NB4 (cell line): ENCODE results near the gene ARMC5.
"Not testable (repeated sequence)": the region's sequence is repeated elsewhere in the genome, so short reads cannot be mapped to it uniquely, and the experiment has no call there.

Source experiments
- DNase-seq: peaks from one replicate; pipeline ENCODE4 v3.0.0; 2010; ENCODE audit warnings: low read depth
- H3K4me3 ChIP-seq: one replicate; pipeline ENCODE4 v1.5.1; 2011; ENCODE audit warnings: mild to moderate bottlenecking, low read depth, low read length, moderate library complexity
- CTCF ChIP-seq: IDR thresholded peaks from one replicate; pipeline ENCODE4 v1.5.1; 2012; ENCODE audit warnings: low read depth, low read length
- MAX ChIP-seq: IDR thresholded peaks from 2 replicates; pipeline ENCODE4 v1.6.1; 2011; ENCODE audit warnings: low read depth, low read length
- MYC ChIP-seq: IDR thresholded peaks from 2 replicates; pipeline ENCODE4 v1.6.1; 2011; ENCODE audit warnings: low read depth, low read length
- POLR2A ChIP-seq: IDR thresholded peaks from 2 replicates; pipeline ENCODE4 v1.6.1; 2011; ENCODE audit warnings: mild to moderate bottlenecking; ENCODE audit not compliant: insufficient read length; ENCODE audit errors: extremely low read depth

ARMC5 gene

GRCh38 chr16:31429796-31430195 lies 29.5 kb upstream of the ARMC5 start:
- no peak overlapping the region for H3K4me3 ChIP-seq
- no peak for DNase-seq
- no peak for TF ChIP-seq CTCF
- TF ChIP-seq POLR2A, result no peak
- no peak for TF ChIP-seq MYC
- no peak for TF ChIP-seq MAX

GRCh38 chr16:31430380-31431052 lies 28.8 kb upstream of the ARMC5 start:
- no peak overlapping the region for H3K4me3 ChIP-seq
- no peak for DNase-seq
- TF ChIP-seq CTCF (no peak), POLR2A (no peak), MYC (no peak), MAX (no peak)

- no peak overlapping the region for H3K4me3 ChIP-seq
- DNase-seq, result no peak
- TF ChIP-seq CTCF (no peak), MYC (no peak), MAX (no peak), POLR2A (no peak)
Measured at GRCh38 chr16:31435341-31436220, 23.7 kb upstream of the ARMC5 start.

- DNase-seq, result no peak
- TF ChIP-seq POLR2A (no peak), MYC (no peak), CTCF (no peak), MAX (no peak)
- no peak overlapping the region for H3K4me3 ChIP-seq
Measured at GRCh38 chr16:31436221-31437045, 22.9 kb upstream of the ARMC5 start.

- H3K4me3 ChIP-seq, result no peak overlapping the region
- DNase-seq, result no peak
- TF ChIP-seq MYC, result no peak
- no peak for TF ChIP-seq POLR2A
- TF ChIP-seq CTCF, result no peak
- TF ChIP-seq MAX, result no peak
Measured at GRCh38 chr16:31438414-31438813, 20.9 kb upstream of the ARMC5 start.

- H3K4me3 ChIP-seq, DNase-seq: not testable (repeated sequence)
Measured at GRCh38 chr16:31439023-31439422, 20.3 kb upstream of the ARMC5 start.
